Raji (cell line): ENCODE data around the gene NRAS.

Source experiments
- POLR2A ChIP-seq: IDR thresholded peaks from 2 replicates; pipeline ENCODE4 v1.6.1; 2011; ENCODE audit warnings: low read depth, low read length, control low read depth; ENCODE audit not compliant: insufficient read depth

NRAS gene

GRCh38 chr1:114741963-114742746 lies 25.6 kb upstream of the NRAS start:
- TF ChIP-seq POLR2A = no peak

- TF ChIP-seq POLR2A = no peak
These were observed 23.8 kb upstream of the NRAS start for GRCh38 chr1:114740331-114740730.

GRCh38 chr1:114737314-114737849 lies 20.8 kb upstream of the NRAS start:
- TF ChIP-seq POLR2A = no peak

GRCh38 chr1:114735479-114735878 lies 18.9 kb upstream of the NRAS start:
- no peak for TF ChIP-seq POLR2A

GRCh38 chr1:114729782-114730181 lies 13.2 kb upstream of the NRAS start:
- TF ChIP-seq POLR2A = no peak

GRCh38 chr1:114728553-114728952 lies 12.0 kb upstream of the NRAS start:
- TF ChIP-seq POLR2A = no peak

- TF ChIP-seq POLR2A = no peak
These were observed 8.7 kb upstream of the NRAS start for GRCh38 chr1:114725230-114725629.

GRCh38 chr1:114723915-114724314 lies 7.3 kb upstream of the NRAS start:
- no peak for TF ChIP-seq POLR2A

GRCh38 chr1:114723457-114723856 lies 6.9 kb upstream of the NRAS start:
- no peak for TF ChIP-seq POLR2A

- TF ChIP-seq POLR2A = no peak
These were observed 3.9 kb upstream of the NRAS start for GRCh38 chr1:114720492-114720891.

GRCh38 chr1:114719424-114719787 lies 2.8 kb upstream of the NRAS start:
- no peak for TF ChIP-seq POLR2A

- no peak for TF ChIP-seq POLR2A
These were observed 2.3 kb upstream of the NRAS start for GRCh38 chr1:114718661-114719423.

- TF ChIP-seq POLR2A = no peak
These were observed 643 bp downstream of the NRAS start for GRCh38 chr1:114715952-114716303.

GRCh38 chr1:114712977-114713376 lies 3.6 kb downstream of the NRAS start:
- no peak for TF ChIP-seq POLR2A

GRCh38 chr1:114710360-114710759 lies 6.2 kb downstream of the NRAS start:
- TF ChIP-seq POLR2A = no peak

GRCh38 chr1:114707604-114708003 lies 9.0 kb downstream of the NRAS start:
- no peak for TF ChIP-seq POLR2A

GRCh38 chr1:114703242-114703641 lies 13.3 kb downstream of the NRAS start:
- TF ChIP-seq POLR2A = no peak

GRCh38 chr1:114702737-114703136 lies 13.8 kb downstream of the NRAS start:
- TF ChIP-seq POLR2A = no peak
